Stimulated activated CD4-positive, alpha-beta T cell treated with anti-CD3 and anti-CD28 coated beads, Interleukin-4, amount 100 ng/mL, for 24 hours (primary cell): Measurements from ENCODE around the gene TRAF3IP1.
A peak's percentile ranks its signal among the peaks of the same experiment; 100 is the strongest.
"Not testable (repeated sequence)": the region's sequence is repeated elsewhere in the genome, so short reads cannot be mapped to it uniquely, and the experiment has no call there.

Experiments used
- DNase-seq: peaks from one replicate; pipeline ENCODE4 v3.0.0-alpha.2; 2020

The TRAF3IP1 gene, protein sequence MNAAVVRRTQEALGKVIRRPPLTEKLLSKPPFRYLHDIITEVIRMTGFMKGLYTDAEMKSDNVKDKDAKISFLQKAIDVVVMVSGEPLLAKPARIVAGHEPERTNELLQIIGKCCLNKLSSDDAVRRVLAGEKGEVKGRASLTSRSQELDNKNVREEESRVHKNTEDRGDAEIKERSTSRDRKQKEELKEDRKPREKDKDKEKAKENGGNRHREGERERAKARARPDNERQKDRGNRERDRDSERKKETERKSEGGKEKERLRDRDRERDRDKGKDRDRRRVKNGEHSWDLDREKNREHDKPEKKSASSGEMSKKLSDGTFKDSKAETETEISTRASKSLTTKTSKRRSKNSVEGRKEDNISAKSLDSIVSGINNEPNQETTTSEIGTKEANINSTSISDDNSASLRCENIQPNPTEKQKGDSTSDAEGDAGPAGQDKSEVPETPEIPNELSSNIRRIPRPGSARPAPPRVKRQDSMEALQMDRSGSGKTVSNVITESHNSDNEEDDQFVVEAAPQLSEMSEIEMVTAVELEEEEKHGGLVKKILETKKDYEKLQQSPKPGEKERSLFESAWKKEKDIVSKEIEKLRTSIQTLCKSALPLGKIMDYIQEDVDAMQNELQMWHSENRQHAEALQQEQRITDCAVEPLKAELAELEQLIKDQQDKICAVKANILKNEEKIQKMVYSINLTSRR

DNA sequence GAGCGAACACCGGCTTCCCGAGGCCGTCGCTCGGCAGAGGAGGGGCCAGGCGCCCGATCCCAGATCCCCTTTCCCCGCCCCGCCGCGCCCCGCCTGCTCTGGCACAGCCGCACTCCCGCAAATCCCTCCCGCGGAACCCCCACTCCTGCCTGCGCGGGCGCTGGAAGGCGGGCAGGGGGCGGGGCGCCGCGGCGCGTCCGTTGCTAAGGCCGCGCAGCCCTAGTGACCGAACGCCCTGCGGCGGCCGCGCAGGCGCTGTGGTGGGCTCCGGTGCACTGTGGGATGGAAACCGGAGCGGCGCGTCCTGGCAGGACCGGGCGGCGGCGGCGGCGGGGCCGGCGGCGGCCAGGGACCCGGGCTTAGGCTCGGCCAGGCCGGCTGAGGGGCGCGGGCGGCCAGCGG lies at the start of gene TRAF3IP1:
TRAF3IP1 (plus strand) TSS at position 273 of the 402 bp plus-strand sequence. CDS start 145 bp downstream, outside the sequence.
- peak; percentile 87 for DNase-seq

GRCh38 chr2:238270606-238271005 lies 49.7 kb upstream of the TRAF3IP1 start:
- no peak for DNase-seq

DNA sequence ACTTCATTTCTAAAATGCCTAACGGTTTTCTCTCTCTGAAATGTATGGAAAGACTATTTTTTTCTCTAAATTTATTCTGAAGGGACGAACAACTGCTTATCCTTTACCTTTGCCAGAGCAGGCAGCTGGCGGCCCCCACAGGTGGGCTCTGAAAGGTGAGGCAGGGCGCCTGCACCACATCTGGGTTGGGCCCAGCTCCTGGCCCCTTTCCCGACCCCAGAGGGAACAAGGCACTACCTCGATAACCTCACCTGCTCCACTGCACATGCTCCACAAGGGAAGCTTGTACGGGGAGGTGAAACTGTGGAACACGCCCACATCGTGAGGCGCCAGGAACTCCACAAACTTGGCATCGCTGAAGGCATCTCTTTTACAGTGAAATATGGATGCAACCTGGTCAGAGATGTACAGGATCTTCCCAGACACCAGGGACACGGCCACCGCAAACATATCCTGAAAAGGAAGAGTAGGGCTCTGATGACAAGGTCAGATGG lies 49.2 kb upstream of the TRAF3IP1 start:
- DNase-seq = no peak

DNA sequence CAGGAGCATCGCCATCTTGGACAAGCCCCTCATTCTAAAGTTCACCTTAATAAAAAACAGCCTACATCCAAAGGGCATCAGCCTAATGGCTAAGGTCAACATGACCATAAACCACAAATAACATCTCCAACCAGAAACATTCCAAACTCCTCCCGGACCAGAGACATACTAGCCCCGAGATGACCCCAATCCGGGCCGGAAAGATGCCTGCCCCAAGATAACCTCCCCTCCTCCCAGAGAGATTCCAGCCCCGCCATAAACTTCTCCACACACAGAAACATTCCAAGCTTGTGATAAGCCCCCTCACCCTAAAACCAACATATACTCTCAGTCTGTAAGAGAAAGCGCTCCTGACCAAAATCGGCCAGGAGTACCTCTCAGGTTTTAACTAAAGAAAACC lies 48.6 kb upstream of the TRAF3IP1 start:
- DNase-seq = not testable (repeated sequence)

- no peak for DNase-seq
Observed at GRCh38 chr2:238272156-238272555, 48.2 kb upstream of the TRAF3IP1 start.

GRCh38 chr2:238273433-238273832 lies 46.9 kb upstream of the TRAF3IP1 start:
- not testable (repeated sequence) for DNase-seq

DNA sequence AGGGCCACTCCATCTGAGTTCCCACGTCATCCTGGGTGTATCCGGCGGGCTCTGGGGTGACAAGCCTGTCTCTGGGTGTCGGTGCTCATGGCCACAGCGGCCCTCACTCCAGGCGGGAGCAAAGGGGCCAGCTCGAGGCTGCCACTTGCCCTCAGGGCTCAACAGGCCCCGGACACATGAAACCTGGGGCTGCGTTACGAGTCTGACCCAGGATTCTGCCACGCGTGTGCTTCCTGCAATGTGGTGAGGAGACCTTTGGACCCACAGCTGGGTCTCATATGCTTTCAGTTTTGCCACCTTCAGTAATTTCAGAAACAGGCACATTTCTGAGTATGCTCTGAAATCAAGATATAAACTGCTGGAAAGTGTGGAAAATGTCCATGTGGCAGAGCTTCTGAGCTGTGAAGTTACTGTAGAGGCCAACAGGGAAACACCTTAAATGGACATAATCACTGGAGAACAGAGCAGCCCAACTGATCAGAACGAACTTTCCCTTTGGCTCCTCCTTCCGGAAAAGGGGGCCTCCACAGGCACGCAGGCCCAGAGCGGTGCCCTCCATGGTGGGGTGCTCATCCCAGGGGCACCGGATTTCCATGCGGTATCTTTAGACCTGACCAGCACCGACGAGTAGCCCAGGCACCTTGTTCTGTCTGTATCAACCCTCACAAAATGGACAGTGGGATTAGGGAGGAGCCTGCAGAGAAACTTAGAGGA lies 46.0 kb upstream of the TRAF3IP1 start:
- no peak for DNase-seq

DNA sequence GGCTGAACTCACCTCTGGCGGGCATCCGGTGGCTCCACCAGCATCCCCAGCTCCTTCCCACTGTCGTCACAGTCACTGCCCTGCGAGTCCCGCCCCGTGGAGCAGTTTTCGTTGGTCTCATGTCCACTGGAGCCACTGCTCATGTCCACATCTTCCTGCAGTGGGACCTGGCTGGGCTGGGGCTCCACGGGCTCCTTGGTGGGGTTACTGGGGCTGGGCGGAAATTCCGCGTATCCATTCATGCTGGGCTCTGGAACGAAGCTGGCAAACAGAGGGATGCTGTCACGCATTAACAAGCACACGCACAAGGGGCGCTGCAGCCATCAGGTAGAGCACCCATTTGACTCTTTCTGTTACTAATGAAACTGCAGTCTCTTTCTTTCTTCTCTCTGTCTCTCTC lies 42.6 kb upstream of the TRAF3IP1 start:
- DNase-seq = no peak

DNA sequence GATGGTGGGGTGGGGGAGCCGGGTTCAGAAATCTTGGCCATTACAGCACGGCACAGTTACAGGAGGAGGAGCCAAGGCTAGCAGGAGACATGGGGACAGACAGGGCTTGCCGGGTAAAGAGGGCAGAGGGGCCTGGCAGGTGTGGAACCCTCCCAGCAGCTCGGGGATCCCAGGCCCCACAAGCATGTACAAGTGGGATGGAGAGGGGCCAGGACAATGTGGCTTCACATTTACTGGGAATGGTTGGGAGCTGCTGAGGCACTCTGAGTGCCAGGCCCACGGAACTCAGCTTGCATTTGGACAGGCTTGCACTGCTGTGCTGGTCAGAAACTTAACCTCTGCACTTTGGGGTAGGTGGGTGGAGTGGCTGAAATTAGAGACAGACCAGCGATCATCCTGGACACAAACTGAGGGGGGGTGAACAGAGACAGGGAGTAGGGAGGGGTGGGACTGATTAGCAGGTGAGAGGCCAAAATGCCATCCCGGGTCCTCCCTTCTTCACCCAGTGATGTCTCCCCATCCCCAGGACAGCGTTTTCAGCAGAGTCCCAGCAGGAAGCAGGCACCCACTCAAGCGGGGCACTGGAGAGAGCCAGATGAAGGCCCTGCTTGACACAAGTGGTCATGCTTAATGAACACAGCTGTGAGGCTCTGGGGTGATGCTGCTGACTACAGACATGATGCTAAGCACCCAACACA lies 41.5 kb upstream of the TRAF3IP1 start:
- DNase-seq = no peak

GRCh38 chr2:238279324-238279682 lies 41.0 kb upstream of the TRAF3IP1 start:
- DNase-seq = no peak

- no peak for DNase-seq
Observed at GRCh38 chr2:238280083-238280825, 40.1 kb upstream of the TRAF3IP1 start.

DNA sequence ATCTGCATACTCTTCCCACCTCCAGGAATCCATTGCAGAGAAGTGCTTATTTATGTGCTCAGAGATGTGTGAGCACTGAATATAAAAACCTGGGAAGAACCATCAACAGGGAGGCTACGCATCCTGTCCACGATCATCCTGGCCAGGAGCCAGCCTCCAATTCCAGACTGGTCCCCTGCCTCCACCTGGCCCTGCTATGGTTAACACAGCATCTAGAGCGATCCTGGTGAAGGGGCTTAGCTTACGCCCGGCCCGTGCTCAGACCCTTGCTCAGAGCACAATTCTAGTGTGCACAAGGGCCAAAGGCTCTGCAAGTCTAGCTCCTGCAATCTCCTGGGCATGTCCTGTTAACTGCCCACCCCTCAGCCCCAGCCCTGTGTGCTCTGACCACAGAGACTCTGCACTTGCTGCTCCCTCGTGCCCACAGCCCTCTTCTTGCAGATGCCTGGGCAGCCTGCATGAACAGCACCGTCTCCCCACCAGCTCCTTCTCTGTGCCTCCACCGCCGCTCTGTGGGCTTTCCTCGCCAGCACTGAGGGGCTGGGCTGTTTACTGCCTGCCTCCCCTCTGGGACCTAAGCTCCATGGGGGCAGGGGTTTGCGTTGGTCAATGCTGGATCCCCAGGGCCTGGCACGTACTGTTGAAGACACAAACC lies 38.4 kb upstream of the TRAF3IP1 start:
- DNase-seq = no peak

DNA sequence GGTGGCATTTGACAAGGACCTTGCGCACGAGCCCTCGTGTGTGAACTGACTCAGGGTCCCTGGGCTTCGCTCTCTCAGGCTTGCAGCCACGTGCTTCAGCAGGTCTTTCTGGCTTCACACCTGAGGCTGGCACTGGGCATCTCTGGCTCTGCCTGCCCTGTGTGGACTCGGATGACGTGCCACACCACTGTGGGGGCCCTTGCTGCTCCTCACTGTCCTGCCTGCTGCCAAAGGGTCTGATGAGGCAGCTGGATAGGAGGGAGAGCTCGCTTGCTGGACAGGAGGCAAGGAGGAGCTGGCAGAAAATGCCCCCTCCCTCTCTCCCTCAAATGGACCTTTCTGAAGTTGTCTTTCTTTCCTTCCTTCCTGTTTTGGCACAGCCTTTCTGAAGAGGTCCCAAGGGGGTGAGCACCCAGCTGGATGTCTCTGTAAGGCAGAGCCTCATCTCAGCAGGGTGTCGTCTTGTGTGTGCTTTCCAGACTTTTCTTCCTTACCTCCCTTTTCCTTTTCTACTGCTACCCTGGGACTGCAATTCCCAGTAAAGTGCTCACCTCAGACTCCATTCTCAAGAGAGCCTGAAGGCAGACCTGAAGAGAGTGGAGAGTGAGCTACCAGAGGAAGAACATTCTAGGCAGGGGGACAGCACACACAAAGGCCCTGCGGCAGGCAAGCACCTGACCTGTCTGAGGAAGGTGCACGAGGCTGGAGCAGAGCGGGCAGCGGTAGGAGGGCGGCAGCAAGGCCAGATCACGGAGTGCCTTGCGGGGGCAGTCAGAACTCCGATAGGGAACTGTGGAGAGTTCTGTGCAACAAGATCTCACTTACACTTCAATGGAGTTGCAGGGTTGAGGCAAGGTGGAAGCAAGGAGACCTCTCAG lies 37.2 kb upstream of the TRAF3IP1 start:
- DNase-seq = no peak

DNA sequence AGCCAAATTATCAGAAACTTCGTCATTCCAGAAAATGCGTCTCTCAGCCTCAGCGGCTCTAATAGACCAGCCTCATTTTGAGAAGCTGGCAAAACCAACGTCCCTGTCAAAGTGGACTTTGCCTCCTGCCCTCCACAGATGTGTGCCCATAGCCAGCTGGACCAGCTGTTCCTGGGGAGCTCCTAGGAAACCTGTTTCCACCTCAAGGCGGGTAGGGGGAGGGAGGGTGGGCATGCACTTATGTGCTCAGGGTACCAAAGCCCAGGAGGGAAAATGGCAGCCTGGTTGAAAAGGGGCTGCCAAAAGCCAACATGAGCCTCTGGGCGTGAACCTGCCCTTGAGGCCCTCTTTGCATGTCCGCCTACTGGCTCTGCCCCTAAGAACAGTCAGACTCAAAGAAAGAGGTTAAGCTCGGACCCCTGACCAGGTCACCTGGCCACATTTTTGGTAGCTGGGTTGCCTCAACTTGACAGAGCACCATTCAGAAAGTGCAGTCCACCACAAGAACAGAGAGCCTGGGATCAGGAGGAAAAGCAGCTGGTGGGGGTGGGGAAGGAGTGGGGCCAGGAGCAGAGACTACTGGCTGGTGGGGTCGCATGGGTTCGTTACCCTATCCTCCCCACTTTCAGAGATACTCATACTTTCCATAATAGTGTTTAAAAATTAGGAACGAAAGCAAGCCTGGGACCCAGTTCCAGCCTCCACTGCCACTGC lies 35.4 kb upstream of the TRAF3IP1 start:
- no peak for DNase-seq

GRCh38 chr2:238285653-238286082 lies 34.6 kb upstream of the TRAF3IP1 start:
- DNase-seq = no peak

- no peak for DNase-seq
Observed at GRCh38 chr2:238286095-238286494, 34.2 kb upstream of the TRAF3IP1 start.

- DNase-seq = no peak
Observed at GRCh38 chr2:238286551-238286950, 33.8 kb upstream of the TRAF3IP1 start.

GRCh38 chr2:238286987-238287736 lies 33.2 kb upstream of the TRAF3IP1 start:
- peak; percentile 61 for DNase-seq
